GM13976 (cell line): Measurements from ENCODE around the gene DUSP22.
A peak's percentile ranks its signal among the peaks of the same experiment; 100 is the strongest.

Experiments
- DNase-seq: peaks from one replicate; pipeline ENCODE4 v3.0.0; 2012; ENCODE audit warnings: low spot score
- in situ Hi-C: fragments of 300-500 bp; cut with MboI; formaldehyde crosslinking; loops from one replicate; pipeline ENCODE4 v1.12.0; 2022; ENCODE audit warnings: low sequenced_read_pairs, mixed read lengths, inconsistent platforms; ENCODE audit not compliant: unreplicated experiment
- TF ChIP-seq, protein P1 (sequence below): IDR thresholded peaks from 2 replicates; pipeline ENCODE4 v1.5.1; 2012; ENCODE audit warnings: borderline replicate concordance, mild to moderate bottlenecking; ENCODE audit not compliant: insufficient read depth; ENCODE audit errors: extremely low read depth, missing control alignments, control extremely low read depth

The DUSP22 gene

GRCh38 chr6:278494-278893 is 13.8 kb upstream of the DUSP22 start:
- in situ Hi-C loops = no loop called here
- TF ChIP-seq, protein P1, sequence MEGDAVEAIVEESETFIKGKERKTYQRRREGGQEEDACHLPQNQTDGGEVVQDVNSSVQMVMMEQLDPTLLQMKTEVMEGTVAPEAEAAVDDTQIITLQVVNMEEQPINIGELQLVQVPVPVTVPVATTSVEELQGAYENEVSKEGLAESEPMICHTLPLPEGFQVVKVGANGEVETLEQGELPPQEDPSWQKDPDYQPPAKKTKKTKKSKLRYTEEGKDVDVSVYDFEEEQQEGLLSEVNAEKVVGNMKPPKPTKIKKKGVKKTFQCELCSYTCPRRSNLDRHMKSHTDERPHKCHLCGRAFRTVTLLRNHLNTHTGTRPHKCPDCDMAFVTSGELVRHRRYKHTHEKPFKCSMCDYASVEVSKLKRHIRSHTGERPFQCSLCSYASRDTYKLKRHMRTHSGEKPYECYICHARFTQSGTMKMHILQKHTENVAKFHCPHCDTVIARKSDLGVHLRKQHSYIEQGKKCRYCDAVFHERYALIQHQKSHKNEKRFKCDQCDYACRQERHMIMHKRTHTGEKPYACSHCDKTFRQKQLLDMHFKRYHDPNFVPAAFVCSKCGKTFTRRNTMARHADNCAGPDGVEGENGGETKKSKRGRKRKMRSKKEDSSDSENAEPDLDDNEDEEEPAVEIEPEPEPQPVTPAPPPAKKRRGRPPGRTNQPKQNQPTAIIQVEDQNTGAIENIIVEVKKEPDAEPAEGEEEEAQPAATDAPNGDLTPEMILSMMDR = no peak
- DNase-seq = no peak

DNA sequence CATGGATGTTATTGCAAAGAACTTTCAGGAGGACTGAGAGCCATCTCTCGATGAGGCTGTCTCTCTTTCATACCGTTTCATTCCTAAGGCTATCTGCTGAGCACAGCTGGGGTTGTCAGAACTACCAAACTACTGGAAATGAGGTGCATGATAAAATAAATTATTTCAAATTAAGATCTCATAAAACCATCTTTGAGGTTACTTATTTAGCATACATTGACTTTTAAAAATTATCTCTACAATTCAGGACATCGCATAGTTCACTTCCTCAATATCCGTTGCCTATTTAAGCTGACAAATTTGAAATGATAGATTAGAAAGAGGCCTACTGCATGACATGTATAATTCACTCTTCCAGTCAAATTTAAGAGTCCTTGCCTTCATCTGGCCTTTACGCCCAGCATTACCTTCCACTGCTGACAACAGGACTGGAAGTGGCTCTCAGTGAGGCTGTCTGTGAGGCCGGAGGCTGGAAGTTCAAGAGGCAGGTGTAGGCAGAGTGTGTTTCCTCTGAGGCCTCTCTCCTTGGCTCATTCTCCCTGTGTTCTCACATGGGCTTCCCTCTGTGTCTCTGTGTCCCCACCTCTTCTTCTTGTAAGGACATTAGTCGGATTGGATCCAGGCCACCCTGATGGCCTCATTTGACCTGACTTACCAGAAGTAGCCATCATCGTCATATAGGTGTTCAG is 12.8 kb upstream of the DUSP22 start:
- DNase-seq = no peak
- TF ChIP-seq, protein P1 = no peak
- in situ Hi-C loops = no loop called here

- TF ChIP-seq, protein P1 = no peak
- in situ Hi-C loops = no loop called here
- DNase-seq = peak; percentile 10
Measured at GRCh38 chr6:280775-281468, 11.4 kb upstream of the DUSP22 start.

DNA sequence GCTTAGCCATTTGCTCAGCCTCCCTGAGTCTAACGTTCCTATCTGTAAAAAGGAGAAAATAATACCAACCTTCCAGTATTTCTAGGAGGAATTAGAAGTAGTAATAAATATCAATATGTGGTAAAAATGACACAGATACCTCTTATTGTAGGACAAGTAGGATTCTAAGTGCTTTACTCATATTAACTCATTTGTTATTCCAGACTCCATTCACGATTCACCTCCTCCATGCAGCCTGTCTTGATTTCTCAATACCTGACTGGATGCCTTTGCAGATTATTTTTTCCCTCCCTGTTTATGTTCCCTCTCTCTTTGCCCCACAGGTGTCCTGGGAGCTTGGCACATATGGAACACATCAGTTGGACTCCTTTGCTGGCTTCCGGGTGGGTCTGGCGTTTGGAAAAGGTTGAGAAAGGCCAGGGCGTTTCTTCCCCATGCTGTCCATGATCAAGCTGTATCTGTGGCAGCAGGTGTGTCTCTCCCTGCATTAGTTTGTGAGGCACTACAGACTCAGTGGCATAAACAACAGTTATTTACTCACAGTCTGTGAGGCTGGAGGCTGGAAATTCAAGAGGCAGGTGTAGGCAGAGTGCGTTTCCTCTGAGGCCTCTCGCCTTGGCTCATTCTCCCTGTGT is 10.7 kb upstream of the DUSP22 start:
- TF ChIP-seq, protein P1 = no peak
- DNase-seq = peak; percentile 16
- in situ Hi-C loops = no loop called here

DNA sequence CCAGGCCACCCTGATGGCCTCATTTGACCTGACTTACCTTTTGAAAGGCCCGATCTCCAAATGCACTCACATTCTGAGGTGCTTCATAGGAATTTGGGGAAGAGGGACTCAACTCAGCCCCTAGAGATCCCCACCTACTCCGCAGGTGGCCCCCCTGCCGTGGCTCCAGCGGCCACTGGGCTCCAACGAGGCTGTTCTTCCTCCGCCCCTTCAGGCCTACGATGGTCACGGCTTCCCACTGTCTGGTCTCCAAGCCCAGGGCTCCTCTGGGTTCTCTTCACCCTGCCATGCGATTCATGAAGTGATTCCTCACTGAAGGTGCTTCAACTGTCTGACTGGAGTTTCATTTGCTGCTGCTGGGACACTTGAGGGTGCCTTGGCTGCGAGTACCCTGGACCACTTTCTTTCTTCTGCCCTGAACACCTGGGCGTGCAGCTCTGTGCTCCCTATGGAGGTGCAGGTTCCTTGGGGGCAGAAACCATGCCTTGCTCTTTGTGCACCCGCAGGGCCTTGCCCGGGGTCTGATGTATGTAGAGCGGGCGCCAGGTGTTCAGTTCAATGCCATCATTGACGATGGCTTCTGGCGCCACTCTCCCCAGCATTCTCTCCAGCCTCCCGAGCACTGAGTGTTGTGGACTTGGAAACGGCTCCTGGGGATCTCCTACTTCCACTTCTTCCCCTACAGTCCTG is 10.0 kb upstream of the DUSP22 start:
- DNase-seq = peak; percentile 23
- in situ Hi-C loops = no loop called here
- TF ChIP-seq, protein P1 = no peak

DNA sequence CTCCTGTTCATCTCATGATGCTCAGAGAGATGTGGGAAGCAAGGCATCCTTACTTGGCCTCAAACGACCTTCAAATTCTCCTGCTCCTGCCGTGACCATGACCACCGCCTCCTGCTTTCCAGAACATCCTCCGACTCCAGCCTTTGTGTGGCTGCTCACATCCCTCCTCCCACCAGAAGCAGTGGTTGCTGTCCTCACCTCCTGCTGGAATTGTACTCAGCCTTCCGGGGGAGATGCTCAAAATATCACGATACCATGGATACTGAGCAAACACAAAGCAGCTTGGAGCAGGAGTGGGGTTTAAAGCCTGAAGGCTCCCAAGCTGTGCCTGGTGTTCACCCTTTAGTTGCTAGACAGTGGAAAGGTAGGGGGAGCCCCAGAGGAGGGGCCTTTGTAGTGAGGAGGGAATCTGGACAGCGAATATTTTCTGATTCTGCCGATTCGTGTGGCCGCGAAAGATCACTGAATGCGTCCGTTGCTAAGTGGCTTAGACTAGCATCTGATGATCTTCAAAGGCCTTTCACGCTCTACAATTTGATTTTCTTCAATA is 9.3 kb upstream of the DUSP22 start:
- peak; percentile 22 for DNase-seq
- TF ChIP-seq, protein P1 = no peak
- in situ Hi-C loops = no loop called here
